K562 treated with DMSO at 1 percent for 24 hours (cell line): Measurements from ENCODE around the gene LRRN2. TPM values are rescaled to one million over a fixed set of nuclear protein-coding genes. Genes with fewer than 3 reads are reported as not detected.

ENCODE experiments used
- total RNA-seq: library from RNA; unstranded; fragments of 300-600 nt; gene quantifications from 2 replicates; pipeline ENCODE4 v1.2.3, GENCODE V29; 2022; ENCODE audit warnings: low read depth; ENCODE audit not compliant: insufficient read depth

Gene LRRN2
- total RNA-seq, result not detected in 2 replicates

GRCh38 chr1:204685236-204686006 lies at the start of gene LRRN2:
Gene LRRN2 (minus strand): TSS chr1:204685738. CDS start chr1:204619992, 65,746 bp downstream.

Other genes with a start within 250 kb of the LRRN2 start
- gene PIK3C2B, start 190.9 kb downstream of the LRRN2 start, total RNA-seq, result 3.5 and 4.1 TPM in 2 replicates
- 3.5 and 4.0 TPM in 2 replicates for gene MDM4, start 169.3 kb downstream of the LRRN2 start, total RNA-seq
- 0.14 TPM in 1 of 2 replicates, not detected in the other for gene NFASC, start 185.1 kb upstream of the LRRN2 start, total RNA-seq